ENCODE measurements around the gene ZBTB25. TPM values are rescaled to one million over a fixed set of nuclear protein-coding genes. Genes with fewer than 3 reads are reported as not detected.

ZBTB25 gene
- polyA plus RNA-seq, 1 of the 3 experiments (the other 2 are of a cell fraction), result 4.5 TPM

GRCh38 chr14:64417055-64417770, 86.4 kb downstream of the ZBTB25 start (continued):
- TF ChIP-seq, protein P1, sequence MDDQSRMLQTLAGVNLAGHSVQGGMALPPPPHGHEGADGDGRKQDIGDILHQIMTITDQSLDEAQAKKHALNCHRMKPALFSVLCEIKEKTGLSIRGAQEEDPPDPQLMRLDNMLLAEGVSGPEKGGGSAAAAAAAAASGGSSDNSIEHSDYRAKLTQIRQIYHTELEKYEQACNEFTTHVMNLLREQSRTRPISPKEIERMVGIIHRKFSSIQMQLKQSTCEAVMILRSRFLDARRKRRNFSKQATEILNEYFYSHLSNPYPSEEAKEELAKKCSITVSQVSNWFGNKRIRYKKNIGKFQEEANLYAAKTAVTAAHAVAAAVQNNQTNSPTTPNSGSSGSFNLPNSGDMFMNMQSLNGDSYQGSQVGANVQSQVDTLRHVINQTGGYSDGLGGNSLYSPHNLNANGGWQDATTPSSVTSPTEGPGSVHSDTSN (IDR thresholded peaks at IDR 0.05), result peak; percentile 81
- TF ChIP-seq USF2 (IDR thresholded peaks at IDR 0.05; ENCODE audit: borderline replicate concordance, low read depth, low read length), result no peak

GRCh38 chr14:64416348-64416932, 87.2 kb downstream of the ZBTB25 start:
- peaks cover 20 to 22% of the 10 kb centered on the region in 2 experiments for H3K36me3 ChIP-seq (replicated peaks in 1 of 2; ENCODE audit: control insufficient read depth in 1 of 2, insufficient read depth in 2 of 2, low read length in 1 of 2)
- no peak overlapping the region for H2AFZ ChIP-seq (ENCODE audit: low read depth)
- peaks cover 0 to 10% of the 10 kb centered on the region in 2 experiments; a peak in 2 of 4 replicates for H3K4me1 ChIP-seq (ENCODE audit: control insufficient read depth in 1 of 2, insufficient read depth in 2 of 2, low read depth in 1 of 2, low read length in 1 of 2)
- TF ChIP-seq JUND (IDR thresholded peaks at IDR 0.05), result no peak
- TF ChIP-seq FOSL2 (IDR thresholded peaks at IDR 0.05; ENCODE audit: borderline replicate concordance, low read depth), result no peak
- no peak for TF ChIP-seq TEAD4 (IDR thresholded peaks at IDR 0.05; ENCODE audit: borderline replicate concordance, insufficient read depth)
- no peak for TF ChIP-seq POLR2AphosphoS5 (IDR thresholded peaks at IDR 0.05; ENCODE audit: low read depth, low read length)
- TF ChIP-seq, protein P1 (IDR thresholded peaks at IDR 0.05), result no peak
- TF ChIP-seq USF1 (IDR thresholded peaks at IDR 0.05; ENCODE audit: borderline replicate concordance, low read depth), result no peak
- no peak for TF ChIP-seq NRF1 (IDR thresholded peaks at IDR 0.05; ENCODE audit: low read depth, low read length)
- TF ChIP-seq GATA2 (CRISPR knock-in tag; IDR thresholded peaks at IDR 0.05), result no peak
- no peak for TF ChIP-seq NFIC (IDR thresholded peaks at IDR 0.05; ENCODE audit: borderline replicate concordance)
- no peak for TF ChIP-seq FOXJ3 (CRISPR knock-in tag; IDR thresholded peaks at IDR 0.05)
- no peak for TF ChIP-seq EZH2phosphoT487 (IDR thresholded peaks at IDR 0.05; ENCODE audit: borderline replicate concordance, low read depth)
- TF ChIP-seq TAF1 (IDR thresholded peaks at IDR 0.05; ENCODE audit: borderline replicate concordance, low read depth, low read length), result no peak
- no peak for TF ChIP-seq TCF12 (IDR thresholded peaks at IDR 0.05)
- H3K9me2 ChIP-seq, result no peaks in the 10 kb centered on the region
- H3K27me3 ChIP-seq (ENCODE audit: insufficient read depth), result no peaks in the 10 kb centered on the region
- no peaks in the 10 kb centered on the region for H3K9me3 ChIP-seq
- no peak overlapping the region for H3K4me2 ChIP-seq
- CTCF ChIA-PET, result interaction anchor here (9.4 kb wide), 1 partner anchor 14 kb away, joined by 84 read pairs; no protein-coding TSS in a partner anchor
- H4K20me1 ChIP-seq (ENCODE audit: insufficient read depth), result no peaks in the 10 kb centered on the region
- no peak overlapping the region for H3K9ac ChIP-seq
- WGBS (ENCODE audit: low lambda C conversion rate), result 77% methylated on average over 3 of the region's 3 CpGs
- peak overlapping the region in 1 of 2 experiments; percentile 37; a peak in 2 of 4 replicates for H3K27ac ChIP-seq (ENCODE audit: low read depth in 2 of 2, low read length in 1 of 2)
- peaks cover 20% of the 10 kb centered on the region for H3F3A ChIP-seq (replicated peaks; ENCODE audit: insufficient read depth)
- no peak for DNase-seq
- no peaks in the 10 kb centered on the region for H3K79me2 ChIP-seq (ENCODE audit: insufficient read depth)
- POLR2A ChIA-PET, result no interaction called here
- no peak overlapping the region for H3K4me3 ChIP-seq (ENCODE audit: low read depth in 2 of 2, low read length in 1 of 2)

All from SK-N-SH (cell line).